G401.6 (cell line): Measurements from ENCODE around the gene GRIK4.
"Not testable (repeated sequence)": the region's sequence is repeated elsewhere in the genome, so short reads cannot be mapped to it uniquely, and the experiment has no call there.

Source experiments
- FAIRE-seq: peaks from 2 replicates; lab custom pipeline; 2012; peaks lifted over from hg19 to GRCh38; lab: Jason Lieb, UNC

Gene GRIK4

DNA sequence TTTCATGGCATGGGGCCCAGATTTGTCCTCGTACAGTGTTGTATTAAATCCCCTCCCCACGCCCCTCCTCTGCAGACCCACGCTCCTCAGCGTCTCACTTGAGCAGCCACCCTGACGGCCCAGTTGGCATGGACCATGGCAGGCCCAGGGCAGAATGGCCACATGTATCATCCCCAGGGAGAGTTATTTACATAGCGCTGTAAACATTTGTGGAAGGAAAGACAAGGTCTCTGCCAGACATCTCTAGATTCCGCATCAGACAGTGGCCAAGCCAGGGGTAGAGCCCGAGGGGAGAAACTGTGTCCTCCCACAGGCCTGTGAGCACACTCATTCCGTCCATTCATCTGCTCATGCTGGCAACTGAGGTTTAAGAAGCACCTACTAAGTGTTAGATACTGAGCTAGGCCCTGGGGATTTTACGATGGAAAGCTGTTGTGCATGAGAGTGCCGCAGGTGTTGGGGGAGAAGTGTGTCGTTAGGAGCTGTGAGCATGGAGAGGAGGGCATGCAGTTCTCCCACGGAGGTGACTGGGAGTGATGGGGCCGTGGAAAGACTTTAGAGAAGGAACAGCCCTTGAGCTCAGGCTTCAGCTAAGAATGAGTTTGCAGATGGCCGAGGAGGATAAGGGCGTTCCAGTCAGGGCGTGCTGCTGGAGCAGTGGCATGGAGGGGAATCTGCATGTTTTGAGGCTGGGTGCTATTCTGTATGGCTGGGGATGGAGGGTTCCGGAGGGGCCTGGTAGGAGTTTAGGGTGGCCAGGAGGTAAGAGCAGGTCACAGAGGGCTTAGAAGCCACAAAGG, 94.9 kb downstream of the GRIK4 start:
- FAIRE-seq, result no peak

DNA sequence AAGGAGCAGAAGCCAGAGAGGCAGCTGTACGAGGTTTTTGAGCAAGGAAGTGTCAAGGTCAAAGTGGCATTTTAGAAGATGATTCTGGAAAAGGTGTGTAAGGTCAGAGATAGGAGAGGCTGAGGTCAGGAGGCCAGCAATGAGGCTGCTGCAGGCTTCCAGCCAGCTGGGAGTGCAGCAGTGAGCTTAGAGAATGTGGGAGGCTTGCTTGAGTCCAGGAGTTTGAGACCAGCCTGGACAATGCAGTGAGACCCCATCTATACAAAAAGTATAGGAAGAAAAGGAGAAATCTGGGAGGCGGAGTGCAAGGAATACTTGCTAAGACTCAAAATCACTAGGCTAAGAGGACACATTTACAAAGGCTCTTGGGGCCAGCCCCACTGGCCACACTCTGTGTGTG, 96.5 kb downstream of the GRIK4 start:
- FAIRE-seq, result no peak

DNA sequence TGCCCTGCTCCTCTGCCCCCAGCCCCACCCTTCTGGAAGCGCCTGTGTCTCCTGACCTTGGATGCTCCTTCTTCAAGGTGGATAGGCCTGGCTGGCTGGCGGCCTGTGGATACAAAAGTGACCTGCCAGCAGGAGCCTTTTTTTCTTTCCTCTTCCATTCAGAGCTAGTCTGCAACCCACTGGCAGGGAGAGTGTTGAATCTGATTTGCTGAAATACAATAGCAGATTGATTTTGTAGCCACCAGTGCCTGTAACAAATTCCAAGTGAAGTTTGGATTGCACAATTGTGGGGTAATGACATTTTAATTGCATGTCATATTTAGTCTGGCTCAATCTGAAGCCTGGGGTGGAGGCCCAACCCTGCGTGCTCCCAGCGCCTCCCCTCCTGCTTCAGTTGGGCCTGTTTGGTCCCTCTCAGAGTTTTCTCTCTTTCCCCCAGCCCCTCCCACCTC, 97.2 kb downstream of the GRIK4 start:
- no peak for FAIRE-seq

DNA sequence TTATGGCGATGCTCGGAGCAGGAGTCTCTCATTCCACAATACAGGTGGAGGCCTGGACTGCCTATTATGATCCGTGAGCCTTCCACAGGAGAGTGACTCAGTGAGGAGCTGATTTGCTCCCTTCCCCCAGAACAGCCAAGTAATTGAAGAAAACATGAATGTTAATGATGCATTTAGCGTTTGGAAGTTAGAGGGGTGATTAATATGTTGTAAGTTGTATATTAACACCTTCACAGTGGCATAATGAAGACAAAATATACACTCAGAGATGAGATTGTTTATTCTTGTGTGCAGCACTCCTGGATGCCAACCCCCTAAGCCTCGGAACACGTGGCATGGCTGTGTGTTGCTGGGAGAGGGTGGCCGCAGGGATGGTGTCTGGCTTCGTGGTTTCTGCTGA, 98.6 kb downstream of the GRIK4 start:
- no peak for FAIRE-seq

DNA sequence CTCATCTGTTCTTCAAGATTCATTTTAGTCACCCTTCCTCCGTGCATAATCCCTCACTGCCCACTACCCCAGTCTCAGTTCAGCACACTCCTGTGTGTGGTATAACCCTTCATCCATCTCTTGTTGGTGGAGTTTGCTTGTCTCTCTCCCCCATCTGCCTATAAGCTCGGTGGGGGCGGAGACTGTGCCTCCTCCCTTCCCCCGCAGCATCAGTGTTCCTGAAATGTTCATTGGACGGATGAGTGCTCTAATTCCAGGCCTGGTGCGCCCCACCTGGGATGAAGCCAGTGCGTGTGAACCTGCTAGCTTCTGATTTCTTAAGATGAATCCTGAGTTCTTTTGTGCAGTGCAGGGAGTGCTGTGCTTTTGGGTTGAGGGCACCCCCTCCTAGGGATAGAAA, 100.0 kb downstream of the GRIK4 start:
- FAIRE-seq, result no peak

DNA sequence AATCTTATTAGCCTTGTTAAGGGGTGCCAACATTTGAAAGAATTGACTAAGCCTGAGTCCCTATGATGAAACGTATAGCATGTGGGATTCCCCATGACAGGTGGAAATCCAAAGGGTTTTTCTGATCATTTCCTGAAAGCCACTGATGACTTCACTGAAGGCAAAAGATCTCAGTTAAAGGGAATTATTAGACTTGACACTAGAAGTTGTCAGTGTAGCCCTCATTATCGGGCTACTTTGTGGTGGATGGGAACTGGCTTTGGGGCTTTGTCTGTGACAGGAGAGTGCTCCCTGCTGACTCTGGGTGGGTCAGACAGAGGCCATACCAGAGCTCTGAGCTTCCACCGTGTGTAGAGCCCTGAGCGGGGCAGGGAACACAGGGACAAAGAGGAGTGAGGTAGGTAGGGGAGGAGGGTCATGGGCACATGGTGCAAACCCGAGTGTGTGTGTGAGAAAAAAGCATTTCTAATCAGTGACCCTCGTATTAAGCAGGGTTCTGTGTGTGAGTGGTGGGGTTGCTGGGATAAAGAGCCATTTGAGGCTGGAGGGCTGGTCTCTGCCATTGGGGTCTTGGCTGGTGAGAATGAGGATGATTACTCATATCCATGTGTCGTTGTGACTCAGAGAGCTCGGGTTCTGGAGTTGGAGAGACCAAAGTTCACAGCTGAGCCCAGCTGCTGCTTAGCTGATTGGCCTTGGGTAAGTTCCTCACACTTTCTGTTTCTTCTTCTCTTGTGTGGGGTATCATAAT, 101.1 kb downstream of the GRIK4 start:
- no peak for FAIRE-seq

DNA sequence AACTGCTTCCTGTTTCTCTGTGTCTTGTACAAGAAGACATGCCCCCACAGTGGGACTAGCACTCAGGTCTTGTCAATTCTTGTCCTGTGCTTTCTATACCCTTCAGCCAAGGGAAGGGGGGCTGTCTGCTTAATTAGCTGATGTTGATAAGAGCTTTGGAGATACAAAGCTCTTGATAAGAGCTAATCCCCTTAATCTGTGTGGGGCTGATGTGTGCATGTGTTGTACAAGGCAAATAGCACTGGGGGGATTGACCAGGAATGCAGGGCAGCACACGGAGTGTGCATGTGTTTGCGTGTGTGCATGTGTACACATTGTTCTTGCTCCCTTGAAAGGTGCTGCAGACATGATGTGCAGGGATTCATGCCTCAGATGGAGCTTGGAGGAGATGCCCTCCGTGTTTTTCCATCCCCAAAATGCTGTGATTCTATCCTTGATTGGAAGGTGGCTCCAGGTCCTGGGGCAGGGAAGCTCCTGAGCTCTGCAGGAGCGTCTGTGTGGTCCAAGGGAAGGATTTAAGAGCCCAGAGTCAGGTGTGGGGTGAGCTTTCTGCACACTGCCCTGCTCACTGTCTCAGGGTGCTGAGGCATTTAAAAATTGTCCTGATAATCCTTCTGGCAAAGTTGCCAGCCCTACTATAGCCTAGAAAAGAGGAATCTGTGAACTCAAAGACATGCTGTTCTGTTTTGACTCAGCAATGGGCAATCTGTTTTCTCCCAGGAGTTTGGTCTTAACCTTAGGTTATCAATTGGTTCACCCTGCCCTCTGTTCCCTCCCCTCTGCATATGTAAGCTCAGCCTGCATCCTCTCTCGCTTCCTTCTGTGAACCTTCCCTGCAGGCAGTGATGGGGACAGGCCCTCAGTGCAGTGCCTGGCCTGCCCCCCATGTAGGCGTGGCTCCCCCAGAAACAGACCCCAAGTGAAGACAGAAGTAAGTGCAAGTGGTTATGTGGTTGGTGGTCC, 102.0 kb downstream of the GRIK4 start:
- no peak for FAIRE-seq

DNA sequence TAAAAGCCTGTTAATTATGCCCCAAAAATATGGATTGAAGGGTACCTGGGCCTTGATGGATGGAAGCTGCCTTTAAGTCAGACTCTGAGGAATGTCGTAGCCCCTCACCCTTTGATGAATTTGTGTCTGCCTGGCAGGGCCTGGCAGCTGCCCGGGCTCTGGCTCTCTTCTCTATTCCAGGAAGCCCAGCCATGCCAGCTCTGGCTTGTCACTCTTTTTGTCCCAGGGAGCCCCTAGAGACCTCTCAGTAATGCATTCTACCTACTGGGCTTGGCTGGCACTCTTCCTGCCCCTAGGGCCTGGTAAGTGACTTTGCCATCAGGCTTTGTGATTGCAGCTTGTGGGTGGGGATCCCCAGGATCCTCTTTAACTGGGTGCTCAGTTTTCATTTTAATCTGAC, 103.8 kb downstream of the GRIK4 start:
- no peak for FAIRE-seq

DNA sequence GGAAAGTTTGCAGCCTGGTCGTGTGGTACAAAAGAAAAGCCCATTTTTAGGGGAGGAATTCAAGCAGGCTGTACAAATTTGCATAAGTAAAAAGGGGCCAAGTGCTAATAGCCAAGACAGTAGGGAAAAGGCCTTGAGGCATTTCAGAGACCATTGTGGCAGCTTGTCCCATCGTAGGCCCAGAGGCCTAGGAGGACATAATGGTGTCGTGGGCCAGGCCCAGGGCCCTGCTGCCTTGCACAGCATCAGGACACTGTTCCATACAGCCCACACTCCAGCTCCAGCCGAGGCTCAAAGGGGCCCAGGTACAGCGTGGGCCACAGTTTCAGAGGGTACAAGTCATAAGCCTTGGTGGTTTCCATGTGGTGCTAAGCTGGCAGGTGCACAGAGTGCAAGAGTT, 106.9 kb downstream of the GRIK4 start:
- FAIRE-seq, result no peak

DNA sequence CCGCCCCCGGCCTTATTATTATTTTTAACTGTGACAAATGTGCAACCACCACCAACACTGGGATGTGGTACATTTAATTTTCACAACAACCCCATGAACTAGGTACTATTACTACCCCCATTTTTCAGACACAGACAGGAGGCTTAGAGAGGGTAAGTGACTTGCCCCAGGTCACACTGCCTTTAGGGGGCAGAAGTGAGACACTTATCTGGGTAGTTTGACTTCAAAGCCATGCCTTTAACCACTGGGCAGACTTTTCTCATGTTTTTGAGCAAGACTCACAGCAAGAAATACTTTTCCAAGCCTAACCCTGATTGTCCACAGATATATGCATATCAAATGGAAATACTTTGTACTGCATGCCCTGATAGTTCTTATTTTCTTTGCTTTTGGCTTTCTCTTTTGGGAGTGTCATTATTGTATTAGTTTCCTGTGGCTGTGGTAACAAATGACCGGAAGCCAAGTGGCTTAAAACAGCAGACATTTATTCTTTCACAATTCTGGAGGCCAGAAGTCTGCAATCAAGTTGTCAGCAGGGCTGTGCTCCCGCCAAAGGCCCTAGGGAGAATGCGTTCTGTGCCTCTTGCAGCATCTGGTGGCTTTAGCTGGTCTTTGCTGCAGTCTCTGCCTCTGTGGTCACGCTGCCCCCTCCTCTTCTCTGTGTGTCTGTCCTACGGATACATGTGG, 110.8 kb downstream of the GRIK4 start:
- FAIRE-seq, result no peak

DNA sequence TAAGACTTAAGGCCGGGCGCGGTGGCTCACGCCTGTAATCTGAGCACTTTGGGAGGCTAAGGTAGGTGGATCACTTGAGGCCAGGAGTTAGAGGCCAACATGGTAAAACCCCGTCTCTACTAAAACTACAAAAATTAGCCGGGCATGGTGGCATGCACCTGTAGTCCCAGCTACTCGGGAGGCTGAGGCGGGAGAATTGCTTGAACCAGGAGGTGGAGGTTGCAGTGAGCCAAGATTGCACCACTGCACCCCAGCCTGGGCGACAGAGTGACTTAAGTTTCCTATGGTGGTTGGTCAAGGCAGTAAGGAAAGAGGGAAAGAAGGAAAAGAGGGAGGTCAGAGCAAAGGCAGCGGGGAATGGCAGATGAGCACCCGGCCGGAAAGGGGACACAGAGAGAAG, 113.4 kb downstream of the GRIK4 start:
- not testable (repeated sequence) for FAIRE-seq

DNA sequence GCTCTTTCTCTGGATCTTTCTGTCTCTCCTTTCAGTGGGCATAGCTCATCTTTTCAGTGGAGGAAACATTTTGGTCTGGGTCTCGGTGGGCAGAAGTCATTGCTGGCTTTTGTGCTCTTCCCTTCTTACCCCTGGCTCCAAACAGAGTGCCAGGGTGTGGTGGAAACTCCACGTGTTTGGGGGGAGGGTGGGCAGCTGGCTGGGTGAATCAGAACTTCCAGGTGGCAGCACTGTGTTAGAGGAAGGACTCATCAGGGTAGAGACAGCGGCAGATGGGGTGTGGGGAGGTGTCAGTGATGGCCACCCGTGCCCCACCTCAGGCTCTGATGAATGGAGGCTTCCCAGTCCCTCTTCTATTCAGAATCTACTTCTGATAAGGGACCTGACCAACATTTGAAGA, 114.0 kb downstream of the GRIK4 start:
- FAIRE-seq, result no peak

DNA sequence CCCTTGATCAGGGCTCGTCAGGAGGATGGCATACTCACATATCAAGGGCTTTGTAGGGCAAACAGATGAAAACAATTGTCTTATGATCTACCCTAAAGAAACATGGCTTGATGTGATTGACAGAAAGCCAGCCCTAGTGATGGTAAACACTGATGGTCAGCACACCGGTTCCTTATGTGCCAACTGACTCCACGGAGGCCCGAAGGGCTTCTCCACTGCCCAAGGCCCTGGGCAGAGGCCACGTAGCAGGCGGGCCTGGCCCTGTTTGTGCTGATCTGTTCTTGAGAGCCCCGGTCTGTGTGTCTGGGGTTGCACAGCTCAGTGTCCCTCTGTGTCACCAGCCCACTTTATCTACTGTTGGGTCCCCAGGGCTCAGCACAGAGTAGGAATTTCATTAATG, 115.2 kb downstream of the GRIK4 start:
- FAIRE-seq, result no peak

DNA sequence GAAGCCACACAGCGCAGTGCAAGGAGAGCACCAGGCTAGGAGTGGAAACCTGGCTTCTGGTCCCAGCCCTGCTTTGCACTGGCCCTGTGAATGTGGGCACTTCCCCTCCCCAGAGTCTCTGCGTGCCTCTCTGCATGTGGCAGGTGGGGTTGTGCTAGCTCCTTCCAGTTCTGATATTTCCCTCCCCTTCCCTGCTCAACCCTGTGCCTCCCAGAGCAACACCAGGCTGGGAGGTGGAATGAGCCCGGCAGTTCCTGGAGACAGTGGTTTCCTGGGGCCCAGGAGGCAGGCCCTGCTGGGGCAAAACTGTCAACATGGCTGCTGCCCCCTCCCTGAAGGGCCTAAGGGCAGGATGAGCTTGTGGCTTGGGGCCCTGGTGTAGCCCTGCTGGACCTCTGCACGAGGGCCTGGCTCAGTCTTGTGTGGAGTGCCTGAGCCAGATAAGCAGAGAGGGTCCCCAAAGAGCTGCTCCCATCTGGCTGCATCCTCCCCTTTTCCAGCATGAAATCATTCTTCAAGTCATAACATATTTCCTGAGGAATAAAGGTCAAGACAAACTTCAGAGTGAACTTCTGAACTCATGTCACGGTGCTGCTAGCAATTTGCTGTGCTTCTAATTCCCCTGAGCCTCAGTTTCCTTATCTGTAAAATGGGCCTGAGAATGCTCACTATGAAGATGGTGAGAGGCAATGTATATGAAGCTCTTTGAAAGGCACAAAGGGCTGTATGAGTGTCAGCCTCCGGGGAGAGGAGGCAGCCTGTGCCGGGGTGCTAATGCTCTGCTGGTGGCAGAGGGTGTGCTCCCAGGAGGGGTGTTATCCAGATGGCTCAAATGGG, 116.0 kb downstream of the GRIK4 start:
- no peak for FAIRE-seq

DNA sequence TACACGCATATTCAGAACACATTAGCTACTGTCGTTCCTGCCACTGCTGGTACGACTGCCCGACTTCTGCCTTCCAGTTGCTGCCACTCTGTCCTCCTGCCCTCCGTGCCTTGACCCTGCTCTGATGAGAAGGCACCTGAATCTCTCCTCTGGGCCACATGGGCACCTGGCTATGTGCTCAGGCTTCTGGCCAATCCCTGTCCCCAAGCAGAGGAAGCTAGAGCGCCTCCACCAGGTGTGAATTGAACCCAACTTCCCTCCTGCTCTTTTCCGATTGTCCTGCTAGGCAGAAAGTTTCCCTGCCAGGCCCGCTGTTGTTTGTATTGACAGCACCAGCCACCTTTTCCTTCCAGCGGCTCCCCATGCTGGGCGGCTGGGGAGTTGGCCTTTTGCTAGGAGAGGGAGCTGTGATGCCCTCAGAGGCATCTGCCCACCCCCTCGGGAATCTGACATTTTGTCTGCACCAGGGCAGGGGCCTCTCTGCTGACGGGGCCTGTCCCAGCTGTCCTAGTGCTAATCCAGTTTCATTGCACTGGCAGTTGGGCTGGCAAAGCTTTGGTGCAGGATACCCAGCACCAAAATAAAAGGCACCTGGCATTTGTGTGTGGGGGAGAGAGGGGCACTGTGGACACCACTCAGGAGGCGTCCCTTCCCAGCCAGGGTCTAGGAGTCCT, 118.0 kb downstream of the GRIK4 start:
- FAIRE-seq, result no peak

DNA sequence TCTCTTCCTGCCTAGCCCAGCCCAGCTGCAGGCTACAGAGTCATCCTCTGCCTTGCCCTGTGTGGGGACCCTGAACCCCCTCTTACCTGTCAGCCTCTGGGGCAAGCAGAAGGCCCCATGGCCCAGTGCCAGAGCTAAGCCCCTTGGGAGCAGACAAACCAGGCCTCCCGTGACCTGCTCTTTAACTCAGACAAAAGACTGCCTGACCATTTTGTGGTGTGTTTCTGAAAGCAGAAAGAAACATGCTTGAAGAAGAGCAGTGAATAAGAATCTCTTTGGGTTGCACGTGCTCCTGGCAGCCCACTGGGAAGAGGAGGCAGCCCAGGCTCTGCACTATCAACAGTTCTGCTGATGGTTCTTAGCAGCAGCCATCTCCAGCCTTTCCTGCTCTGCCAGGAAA, 118.6 kb downstream of the GRIK4 start:
- FAIRE-seq, result no peak

DNA sequence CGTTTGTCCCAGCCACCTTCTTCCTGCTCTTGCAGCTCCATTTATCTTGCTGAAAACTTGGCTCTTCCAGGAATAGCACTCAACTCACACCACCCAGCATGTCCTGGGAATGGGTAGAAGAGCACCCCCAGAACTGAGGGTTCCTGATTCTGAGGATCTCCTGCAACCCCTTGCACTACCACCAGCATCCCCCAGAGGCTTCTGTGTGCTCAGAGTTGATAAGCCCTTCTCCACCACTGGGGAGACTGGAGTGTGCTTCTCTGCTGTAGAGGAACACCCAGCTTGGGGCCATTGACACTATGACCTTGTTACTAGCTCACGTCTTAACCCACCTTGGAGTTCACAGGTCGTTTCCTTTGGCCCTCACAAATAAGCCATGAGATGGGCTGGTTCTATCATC, 121.0 kb downstream of the GRIK4 start:
- FAIRE-seq, result no peak

DNA sequence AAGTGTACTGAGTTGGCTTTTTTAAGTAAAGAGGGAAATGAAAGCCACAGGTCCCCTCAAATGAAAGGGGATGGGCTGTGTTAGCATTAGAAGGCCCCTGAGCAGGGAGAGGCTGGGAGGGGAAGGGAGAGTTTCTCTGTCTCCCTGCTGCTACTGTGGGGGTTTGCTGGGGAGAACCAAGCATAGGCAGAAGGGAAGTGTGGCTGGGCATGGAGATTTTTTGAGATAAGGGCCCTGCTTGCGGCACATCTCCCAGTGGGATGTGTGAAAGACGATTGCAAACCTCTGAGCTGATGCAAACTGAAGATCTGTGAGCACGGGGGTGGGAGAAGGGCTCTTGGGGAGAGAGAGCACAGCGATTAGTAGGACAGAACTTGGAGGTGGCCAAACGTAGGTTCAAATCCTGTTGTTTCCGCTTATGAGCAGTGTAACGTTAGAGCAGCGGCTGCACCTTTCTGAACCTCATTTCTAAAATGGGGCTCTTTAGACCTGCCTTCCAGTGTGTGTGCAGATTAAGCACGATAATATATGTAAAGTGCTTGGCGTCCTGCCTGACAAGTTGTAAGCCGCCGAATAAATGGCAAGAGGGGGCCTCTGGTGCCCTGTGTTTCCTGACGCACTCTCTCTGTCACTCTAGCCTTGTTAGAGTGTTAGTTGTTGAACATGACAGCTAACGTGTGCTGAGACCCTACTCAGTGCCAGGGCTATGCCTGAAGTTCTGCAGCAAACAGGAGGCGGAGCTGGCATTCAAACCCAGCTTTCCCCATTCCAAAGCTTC, 122.3 kb downstream of the GRIK4 start:
- FAIRE-seq, result no peak

DNA sequence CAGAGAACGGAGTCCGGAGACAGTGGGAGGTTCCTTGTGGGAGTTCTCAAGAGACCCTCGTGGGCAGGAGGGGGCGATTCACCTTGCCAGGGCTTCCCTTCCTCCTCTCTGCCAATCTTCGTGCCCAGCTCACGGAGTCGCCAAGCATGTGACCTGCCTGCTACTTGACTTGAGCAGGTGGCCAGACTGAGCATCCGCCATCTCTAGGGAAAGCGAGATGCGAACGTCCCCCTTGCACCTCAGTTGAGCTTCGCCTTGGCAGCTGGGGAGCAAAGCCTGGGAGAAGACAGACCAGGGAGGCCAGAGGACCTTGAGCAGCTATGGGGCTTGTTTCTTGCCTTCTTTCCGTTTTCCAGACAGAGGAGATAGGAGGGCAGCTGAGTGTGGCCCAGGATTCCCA, 123.2 kb downstream of the GRIK4 start:
- FAIRE-seq, result no peak
